Keratinocyte (primary cell): Measurements from ENCODE around the gene CLPTM1L. TPM values are rescaled to one million over a fixed set of nuclear protein-coding genes. Genes with fewer than 3 reads are reported as not detected.
"Not testable (repeated sequence)": the region's sequence is repeated elsewhere in the genome, so short reads cannot be mapped to it uniquely, and the experiment has no call there.

Source experiments
- DNase-seq: peaks from one replicate; pipeline ENCODE4 v3.0.0-alpha.2; 2011; ENCODE audit warnings: low read depth, missing footprints, low spot score
- FAIRE-seq: peaks from 2 replicates; lab custom pipeline; 2011; peaks lifted over from hg19 to GRCh38; lab: Jason Lieb, UNC
- H2AFZ ChIP-seq: 2 replicates; pipeline ENCODE4 v1.6.0; 2012; ENCODE audit warnings: low read length, control low read depth, inconsistent platforms; ENCODE audit not compliant: control insufficient read depth
- H3K27ac ChIP-seq: 2 replicates; pipeline ENCODE4 v1.5.1; 2011; ENCODE audit warnings: low read length; ENCODE audit not compliant: control insufficient read depth, insufficient read depth
- H3K27me3 ChIP-seq: 3 replicates; pipeline ENCODE4 v1.6.0; 2011; ENCODE audit warnings: low read length; ENCODE audit not compliant: control insufficient read depth, insufficient read depth; ENCODE audit errors: extremely low read depth
- H3K36me3 ChIP-seq, 2 experiments: 2 replicates in 1 of 2; 3 replicates in 1 of 2; pipeline ENCODE4 v1.5.1; 2011; ENCODE audit warnings: low read length in 2 of 2, mild to moderate bottlenecking in 1 of 2; ENCODE audit not compliant: control insufficient read depth in 2 of 2, insufficient read depth in 2 of 2; ENCODE audit errors: extremely low read depth in 1 of 2
- H3K4me1 ChIP-seq: 3 replicates; pipeline ENCODE4 v1.5.1; 2011; ENCODE audit warnings: low read length; ENCODE audit not compliant: control insufficient read depth, insufficient read depth; ENCODE audit errors: extremely low read depth
- H3K4me2 ChIP-seq: 3 replicates; pipeline ENCODE4 v1.6.0; 2011; ENCODE audit warnings: low read depth, low read length; ENCODE audit not compliant: control insufficient read depth, insufficient read depth; ENCODE audit errors: extremely low read depth
- H3K4me3 ChIP-seq, 3 experiments: fragments of 200-600 bp in 1 of 3; sonication (generic) in 1 of 3; 2 replicates in 2 of 3; 3 replicates in 1 of 3; pipeline ENCODE4 v1.5.1; 2011 to 2016; ENCODE audit warnings: low read length in 3 of 3, mild to moderate bottlenecking in 3 of 3, control low read depth in 2 of 3, inconsistent platforms in 1 of 3, low read depth in 1 of 3, mixed read lengths in 1 of 3, mixed run types in 1 of 3, moderate library complexity in 1 of 3; ENCODE audit not compliant: control insufficient read depth in 2 of 3, insufficient read depth in 2 of 3; ENCODE audit errors: extremely low read depth in 1 of 3
- H3K79me2 ChIP-seq: 2 replicates; pipeline ENCODE4 v1.6.0; 2012; ENCODE audit warnings: low read length; ENCODE audit not compliant: control insufficient read depth, insufficient read depth
- H3K9ac ChIP-seq: 3 replicates; pipeline ENCODE4 v1.6.0; 2011; ENCODE audit warnings: low read length; ENCODE audit not compliant: control insufficient read depth, insufficient read depth; ENCODE audit errors: extremely low read depth
- H3K9me1 ChIP-seq: 3 replicates; pipeline ENCODE4 v1.6.0; 2011; ENCODE audit warnings: low read length; ENCODE audit not compliant: control insufficient read depth, insufficient read depth; ENCODE audit errors: extremely low read depth
- H3K9me3 ChIP-seq: 2 replicates; pipeline ENCODE4 v1.5.1; 2012; ENCODE audit warnings: low read depth, low read length; ENCODE audit not compliant: control insufficient read depth
- H4K20me1 ChIP-seq: 3 replicates; pipeline ENCODE4 v1.6.0; 2011; ENCODE audit warnings: low read length; ENCODE audit not compliant: control insufficient read depth, insufficient read depth; ENCODE audit errors: extremely low read depth
- EZH2 ChIP-seq: IDR thresholded peaks from one replicate; pipeline ENCODE4 v1.6.1; 2012; ENCODE audit warnings: inconsistent platforms, mild to moderate bottlenecking, low read length, moderate library complexity
- dilution Hi-C: fragments of 300-500 bp; cut with MboI; formaldehyde crosslinking; loops from one replicate; pipeline ENCODE4 v1.7.0; 2020; ENCODE audit warnings: low sequenced_read_pairs; ENCODE audit not compliant: extremely low pct_ligation_motif_present
- polyA plus RNA-seq, 5 experiments: library from polyadenylated mRNA; depleted of rRNA in 3 of 5; stranded (reverse) in 3 of 5; stranded (forward) in 1 of 5; unstranded in 1 of 5; fragments of >200 nt; gene quantifications; 1 replicate in 1 of 5; 2 replicates in 3 of 5; 3 replicates in 1 of 5; pipeline versions ENCODE4 v1.2.1 to v1.2.3, GENCODE V29; 2011 to 2012; ENCODE audit warnings: missing spikeins in 2 of 5, low read depth in 1 of 5, low replicate concordance in 1 of 5
- TF ChIP-seq, protein P1 (sequence below), 3 experiments: IDR thresholded peaks in 1 of 3; conservative IDR thresholded peaks in 1 of 3; optimal IDR thresholded peaks in 1 of 3; 2 replicates in 2 of 3; 3 replicates in 1 of 3; pipeline versions ENCODE3 to v1.5.1; 2011; ENCODE audit warnings: low read length in 3 of 3, mild to moderate bottlenecking in 3 of 3, moderate library complexity in 2 of 3, control low read depth in 1 of 3, inconsistent platforms in 1 of 3; ENCODE audit not compliant: insufficient read depth in 2 of 3; ENCODE audit errors: extremely low read depth in 1 of 3

CLPTM1L gene
- polyA plus RNA-seq, 1 donor (not counting 4 experiments of a cell fraction or from before 2014, with no cell fraction given), result 142 TPM

DNA sequence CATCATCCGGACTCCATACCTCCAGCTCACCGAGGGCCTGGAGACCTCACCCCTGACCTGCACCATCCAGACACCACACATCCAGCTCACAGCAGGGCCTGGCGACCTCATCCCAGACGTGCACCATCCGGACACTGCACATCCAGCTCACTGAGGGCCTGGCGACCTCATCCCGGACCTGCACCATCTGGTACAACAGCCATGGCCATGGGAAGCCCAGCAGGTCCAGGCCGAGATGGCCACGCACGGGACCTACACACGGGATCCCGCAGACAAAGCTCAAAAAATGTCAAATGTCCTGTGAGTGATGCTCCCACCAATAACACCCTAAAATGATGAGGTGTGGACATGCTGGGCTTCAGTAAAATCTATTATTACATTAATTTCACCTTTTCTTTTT is 59.8 kb downstream of the CLPTM1L start:
- Histone ChIP-seq H3K27ac (no peak overlapping the region), H3K9ac (no peak overlapping the region), H3K4me1 (no peaks in the 10 kb centered on the region), H3K4me2 (no peak overlapping the region), H3K9me1 (no peaks in the 10 kb centered on the region), H3K4me3 (no peak overlapping the region), H3K9me3 (peaks cover 3% of the 10 kb centered on the region), H2AFZ (no peak overlapping the region), H3K27me3 (no peaks in the 10 kb centered on the region), H3K79me2 (no peaks in the 10 kb centered on the region), H3K36me3 (no peaks in the 10 kb centered on the region), H4K20me1 (no peaks in the 10 kb centered on the region)
- TF ChIP-seq, protein P1, sequence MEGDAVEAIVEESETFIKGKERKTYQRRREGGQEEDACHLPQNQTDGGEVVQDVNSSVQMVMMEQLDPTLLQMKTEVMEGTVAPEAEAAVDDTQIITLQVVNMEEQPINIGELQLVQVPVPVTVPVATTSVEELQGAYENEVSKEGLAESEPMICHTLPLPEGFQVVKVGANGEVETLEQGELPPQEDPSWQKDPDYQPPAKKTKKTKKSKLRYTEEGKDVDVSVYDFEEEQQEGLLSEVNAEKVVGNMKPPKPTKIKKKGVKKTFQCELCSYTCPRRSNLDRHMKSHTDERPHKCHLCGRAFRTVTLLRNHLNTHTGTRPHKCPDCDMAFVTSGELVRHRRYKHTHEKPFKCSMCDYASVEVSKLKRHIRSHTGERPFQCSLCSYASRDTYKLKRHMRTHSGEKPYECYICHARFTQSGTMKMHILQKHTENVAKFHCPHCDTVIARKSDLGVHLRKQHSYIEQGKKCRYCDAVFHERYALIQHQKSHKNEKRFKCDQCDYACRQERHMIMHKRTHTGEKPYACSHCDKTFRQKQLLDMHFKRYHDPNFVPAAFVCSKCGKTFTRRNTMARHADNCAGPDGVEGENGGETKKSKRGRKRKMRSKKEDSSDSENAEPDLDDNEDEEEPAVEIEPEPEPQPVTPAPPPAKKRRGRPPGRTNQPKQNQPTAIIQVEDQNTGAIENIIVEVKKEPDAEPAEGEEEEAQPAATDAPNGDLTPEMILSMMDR (optimal IDR thresholded peaks at IDR 0.05 in 1 of 3, IDR thresholded peaks at IDR 0.05 in 1 of 3, conservative IDR thresholded peaks at IDR 0.05 in 1 of 3; ENCODE audit: extremely low read depth in 1 of 3, insufficient read depth in 2 of 3, low read length in 3 of 3), result no peak
- TF ChIP-seq EZH2, result no peak
- DNase-seq (no peak), FAIRE-seq (no peak)
- dilution Hi-C loops, result no loop called here

DNA sequence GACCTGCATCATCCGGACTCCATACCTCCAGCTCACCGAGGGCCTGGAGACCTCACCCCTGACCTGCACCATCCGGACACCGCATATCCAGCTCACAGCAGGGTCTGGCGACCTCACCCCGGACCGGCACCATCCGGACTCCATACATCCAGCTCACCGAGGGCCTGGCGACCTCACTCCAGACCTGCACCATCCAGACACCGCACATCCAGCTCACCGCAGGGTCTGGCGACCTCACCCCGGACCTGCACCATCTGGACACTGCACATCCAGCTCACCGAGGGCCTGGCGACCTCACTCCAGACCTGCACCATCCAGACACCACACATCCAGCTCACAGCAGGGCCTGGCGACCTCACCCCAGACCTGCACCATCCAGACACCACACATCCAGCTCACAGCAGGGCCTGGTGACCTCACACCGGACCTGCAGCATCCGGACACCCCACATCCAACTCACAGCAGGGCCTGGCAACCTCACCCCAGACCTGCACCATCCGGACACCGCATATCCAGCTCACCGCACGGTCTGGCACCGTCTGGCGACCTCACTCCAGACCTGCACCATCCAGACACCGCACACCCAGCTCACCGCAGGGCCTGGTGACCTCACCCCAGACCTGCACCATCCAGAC is 60.4 kb downstream of the CLPTM1L start:
- H3K27me3 ChIP-seq, H3K9ac ChIP-seq, FAIRE-seq, H2AFZ ChIP-seq, H3K9me3 ChIP-seq, H3K79me2 ChIP-seq, DNase-seq, H3K27ac ChIP-seq, H3K4me2 ChIP-seq, H3K4me1 ChIP-seq, dilution Hi-C loops, H3K9me1 ChIP-seq, H3K4me3 ChIP-seq, H4K20me1 ChIP-seq, H3K36me3 ChIP-seq: not testable (repeated sequence)

DNA sequence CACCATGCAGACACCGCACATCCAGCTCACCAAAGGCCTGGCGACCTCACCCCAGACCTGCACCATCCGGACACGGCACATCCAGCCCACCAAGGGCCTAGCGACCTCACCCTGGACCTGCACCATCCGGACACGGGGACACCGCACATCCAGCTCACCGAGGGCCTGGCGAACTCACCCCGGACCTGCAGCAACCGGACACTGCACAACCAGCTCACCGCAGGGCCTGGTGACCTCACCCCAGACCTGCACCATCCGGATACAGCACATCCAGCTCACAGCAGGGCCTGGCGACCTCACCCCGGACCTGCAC is 61.2 kb downstream of the CLPTM1L start:
- H3K27ac ChIP-seq, H3K79me2 ChIP-seq, H3K36me3 ChIP-seq, dilution Hi-C loops, H3K9me1 ChIP-seq, H3K4me2 ChIP-seq, H3K9me3 ChIP-seq, FAIRE-seq, H3K4me3 ChIP-seq, H2AFZ ChIP-seq, H3K9ac ChIP-seq, H3K27me3 ChIP-seq, DNase-seq, H3K4me1 ChIP-seq, H4K20me1 ChIP-seq: not testable (repeated sequence)

DNA sequence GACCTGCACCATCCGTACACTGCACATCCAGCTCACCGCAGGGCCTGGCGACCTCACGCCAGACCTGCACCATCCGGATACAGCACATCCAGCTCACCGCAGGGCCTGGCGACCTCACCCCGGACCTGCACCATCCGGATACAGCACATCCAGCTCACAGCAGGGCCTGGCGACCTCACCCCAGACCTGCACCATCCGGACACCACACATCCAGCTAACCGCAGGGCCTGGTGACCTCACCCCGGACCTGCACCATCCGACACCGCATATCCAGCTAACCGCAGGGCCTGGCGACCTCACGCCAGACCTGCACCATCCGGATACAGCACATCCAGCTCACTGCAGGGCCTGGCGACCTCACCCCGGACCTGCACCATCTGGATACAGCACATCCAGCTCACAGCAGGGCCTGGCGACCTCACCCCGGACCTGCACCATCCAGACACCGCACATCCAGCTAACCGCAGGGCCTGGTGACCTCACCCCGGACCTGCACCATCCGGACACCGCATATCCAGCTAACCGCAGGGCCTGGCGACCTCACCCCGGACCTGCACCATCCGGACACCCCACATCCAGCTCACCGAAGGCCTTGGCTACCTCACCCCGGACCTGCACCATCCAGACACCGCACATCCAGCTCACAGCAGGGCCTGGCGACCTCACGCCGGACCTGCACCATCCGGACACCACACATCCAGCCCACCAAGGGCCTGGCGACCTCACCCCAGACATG is 61.7 kb downstream of the CLPTM1L start:
- H3K79me2 ChIP-seq, FAIRE-seq, H3K36me3 ChIP-seq, H3K27me3 ChIP-seq, H3K9me3 ChIP-seq, H3K9ac ChIP-seq, H3K4me1 ChIP-seq, DNase-seq, H3K27ac ChIP-seq, H2AFZ ChIP-seq, H3K4me2 ChIP-seq, H3K9me1 ChIP-seq, dilution Hi-C loops, H4K20me1 ChIP-seq, H3K4me3 ChIP-seq: not testable (repeated sequence)
